IMR-90 (cell line): ENCODE results near the gene TOM1L1. TPM values are rescaled to one million over a fixed set of nuclear protein-coding genes. Genes with fewer than 3 reads are reported as not detected.

ENCODE experiments used
- ATAC-seq: fragments of 200-7000 bp; cut with Tn5 transposase; 2 replicates; pipeline ENCODE4 v1.9.1; 2020; ENCODE audit warnings: low read depth, mild to moderate bottlenecking, moderate library complexity
- BruUV-seq: library from RNA; stranded (reverse); fragments of 400-500 nt; replicated peaks from 2 replicates; lab custom pipeline; 2021; lab: Mats Ljungman, UMichigan
- CTCF ChIA-PET: fragments of 300-600 bp; formaldehyde crosslinking; extraction: SDS; loops from one replicate; lab custom pipeline; 2021; ENCODE audit warnings: antibody characterized with exemption; lab: Yijun Ruan, JAX
- POLR2A ChIA-PET: fragments of 300-600 bp; sonication (Branson Sonifier 250); formaldehyde crosslinking; loops from one replicate; lab custom pipeline; 2022; ENCODE audit warnings: antibody characterized with exemption; ENCODE audit not compliant: unreplicated experiment; lab: Charles Lee
- DNase-seq: peaks from one replicate; pipeline ENCODE4 v3.0.0; 2013
- H2AFZ ChIP-seq: replicated peaks from 2 replicates; pipeline ENCODE3; 2013; ENCODE audit warnings: low read length, mild to moderate bottlenecking; ENCODE audit not compliant: poor library complexity
- H2AK5ac ChIP-seq: 2 replicates; pipeline ENCODE4 v1.6.1; 2013; ENCODE audit warnings: low read depth, low read length, inconsistent platforms
- H2AK9ac ChIP-seq: replicated peaks from 2 replicates; pipeline ENCODE3; 2013; ENCODE audit warnings: mild to moderate bottlenecking, low read depth, low read length, moderate library complexity; ENCODE audit not compliant: poor library complexity
- H2BK120ac ChIP-seq: 2 replicates; pipeline ENCODE4 v1.6.1; 2013; ENCODE audit warnings: low read depth, low read length, inconsistent platforms
- H2BK15ac ChIP-seq: 3 replicates; pipeline ENCODE4 v1.6.1; 2013; ENCODE audit warnings: low read depth, low read length, inconsistent platforms
- H2BK20ac ChIP-seq: 2 replicates; pipeline ENCODE4 v1.6.1; 2013; ENCODE audit warnings: low read depth, mild to moderate bottlenecking, inconsistent platforms, low read length, moderate library complexity
- H2BK5ac ChIP-seq: 2 replicates; pipeline ENCODE4 v1.6.1; 2013; ENCODE audit warnings: mild to moderate bottlenecking, low read depth, low read length, inconsistent platforms; ENCODE audit not compliant: poor library complexity, severe bottlenecking
- H3K14ac ChIP-seq: replicated peaks from 2 replicates; pipeline ENCODE4 v1.6.1; 2013; ENCODE audit warnings: low read depth, low read length, inconsistent platforms
- H3K18ac ChIP-seq: 2 replicates; pipeline ENCODE4 v1.6.1; 2013; ENCODE audit warnings: low read depth, low read length, control low read depth
- H3K23ac ChIP-seq: 2 replicates; pipeline ENCODE4 v1.6.1; 2013; ENCODE audit warnings: low read depth, low read length, inconsistent platforms
- H3K27ac ChIP-seq: 2 replicates; pipeline ENCODE4 v1.5.1; 2013; ENCODE audit warnings: mild to moderate bottlenecking, control low read depth, low read length; ENCODE audit not compliant: insufficient read depth
- H3K27me3 ChIP-seq: 2 replicates; pipeline ENCODE4 v1.6.1; 2013; ENCODE audit warnings: low read length; ENCODE audit not compliant: control insufficient read depth, insufficient read depth
- H3K36me3 ChIP-seq: 2 replicates; pipeline ENCODE4 v1.6.1; 2013; ENCODE audit warnings: low read length, mixed read lengths; ENCODE audit not compliant: control insufficient read depth, insufficient read depth
- H3K4ac ChIP-seq: 2 replicates; pipeline ENCODE4 v1.6.1; 2013; ENCODE audit warnings: low read depth, low read length, inconsistent platforms
- H3K4me1 ChIP-seq: 2 replicates; pipeline ENCODE4 v1.6.1; 2013; ENCODE audit warnings: low read length, mixed read lengths; ENCODE audit not compliant: control insufficient read depth, insufficient read depth
- H3K4me2 ChIP-seq: 2 replicates; pipeline ENCODE4 v1.6.1; 2013; ENCODE audit warnings: low read depth, mild to moderate bottlenecking, control low read depth, low read length, moderate library complexity
- H3K4me3 ChIP-seq: 2 replicates; pipeline ENCODE4 v1.5.1; 2013; ENCODE audit warnings: low read depth, mild to moderate bottlenecking, control low read depth, low read length, moderate library complexity; ENCODE audit not compliant: insufficient read depth
- H3K56ac ChIP-seq: 2 replicates; pipeline ENCODE4 v1.6.1; 2013; ENCODE audit warnings: low read length, inconsistent platforms; ENCODE audit not compliant: insufficient read depth; ENCODE audit errors: extremely low read depth
- H3K79me1 ChIP-seq, 2 experiments: 2 replicates each; pipeline ENCODE4 v1.6.1; 2013; ENCODE audit warnings: low read length in 2 of 2, inconsistent platforms in 1 of 2, low read depth in 1 of 2
- H3K9ac ChIP-seq: 2 replicates; pipeline ENCODE4 v1.6.1; 2013; ENCODE audit warnings: low read depth, low read length, control low read depth
- H3K9me1 ChIP-seq: 2 replicates; pipeline ENCODE4 v1.6.1; 2013; ENCODE audit warnings: low read length, inconsistent platforms; ENCODE audit not compliant: insufficient read depth
- H3K9me3 ChIP-seq: 2 replicates; pipeline ENCODE4 v1.6.1; 2013; ENCODE audit warnings: low read length; ENCODE audit not compliant: control insufficient read depth, insufficient read depth
- H4K20me1 ChIP-seq: 2 replicates; pipeline ENCODE4 v1.6.1; 2013; ENCODE audit warnings: low read length, inconsistent platforms; ENCODE audit not compliant: insufficient read depth
- H4K5ac ChIP-seq: 2 replicates; pipeline ENCODE4 v1.6.1; 2013; ENCODE audit warnings: mild to moderate bottlenecking, low read depth, low read length, control low read depth
- H4K8ac ChIP-seq, 2 experiments: 2 replicates each; pipeline ENCODE4 v1.6.1; 2013; ENCODE audit warnings: low read depth in 2 of 2, low read length in 2 of 2, control low read depth in 1 of 2, inconsistent platforms in 1 of 2
- H4K91ac ChIP-seq: 2 replicates; pipeline ENCODE4 v1.6.1; 2013; ENCODE audit warnings: low read depth, low read length, inconsistent platforms; ENCODE audit not compliant: insufficient read depth
- CEBPB ChIP-seq: IDR thresholded peaks from 2 replicates; pipeline ENCODE4 v1.6.1; 2012; ENCODE audit warnings: low read depth, low read length, improper control_type of control experiment
- CHD1 ChIP-seq: IDR thresholded peaks from 2 replicates; pipeline ENCODE4 v1.6.1; 2012; ENCODE audit warnings: low read depth, low read length, improper control_type of control experiment
- CTCF ChIP-seq: conservative IDR thresholded peaks from 2 replicates; pipeline ENCODE4 v1.5.1; 2012; ENCODE audit warnings: mild to moderate bottlenecking, low read depth, low read length, improper control_type of control experiment
- ELK1 ChIP-seq: fragments of 150-350 bp; IDR thresholded peaks from 2 replicates; pipeline ENCODE4 v1.6.1; 2016; ENCODE audit warnings: low read depth, mild to moderate bottlenecking, low read length, moderate library complexity, borderline replicate concordance
- MAZ ChIP-seq: IDR thresholded peaks from 2 replicates; pipeline ENCODE4 v1.6.1; 2012; ENCODE audit warnings: low read depth, mild to moderate bottlenecking, low read length, improper control_type of control experiment, moderate library complexity, borderline replicate concordance
- MXI1 ChIP-seq: IDR thresholded peaks from 2 replicates; pipeline ENCODE4 v1.6.1; 2012; ENCODE audit warnings: low read depth, mild to moderate bottlenecking, low read length, moderate library complexity, borderline replicate concordance
- dilution Hi-C: fragments of 300-500 bp; cut with HindIII; formaldehyde crosslinking; loops from one replicate; pipeline ENCODE4 v1.14.3; 2018; ENCODE audit warnings: low sequenced_read_pairs; ENCODE audit not compliant: unreplicated experiment
- in situ Hi-C: fragments of 300-500 bp; cut with MboI; formaldehyde crosslinking; loops from 3 replicates; pipeline ENCODE4 v1.14.3; 2019; ENCODE audit warnings: low sequenced_read_pairs, inconsistent platforms, mixed read lengths
- intact Hi-C: fragments of 100-400 bp; cut with micrococcal nuclease; formaldehyde crosslinking; loops from 2 replicates; pipeline ENCODE4 v1.10.0; 2022
- polyA plus RNA-seq, 3 experiments: library from polyadenylated mRNA; depleted of rRNA; stranded (reverse); fragments of >200 nt; gene quantifications; 2 replicates each; pipeline ENCODE4 v1.2.3, GENCODE V29; 2012; ENCODE audit warnings: low replicate concordance in 1 of 3
- total RNA-seq: library from RNA; depleted of rRNA; stranded (reverse); fragments of >200 nt; gene quantifications from 2 replicates; pipeline ENCODE4 v1.2.3, GENCODE V29; 2012

The TOM1L1 gene
- total and polyA plus RNA-seq, 2 of the 4 experiments (the other 2 are of a cell fraction): 13.0 to 20.1 TPM

- H4K5ac ChIP-seq: no peak overlapping the region
- H3K79me1 ChIP-seq: peaks cover 6 to 12% of the 10 kb centered on the region in 2 experiments; a peak in 2 of 4 replicates
- in situ Hi-C loops: no loop called here
- dilution Hi-C loops: no loop called here
- no peak overlapping the region for H3K56ac ChIP-seq
- TF ChIP-seq MAZ (no peak), CTCF (no peak), CHD1 (no peak), MXI1 (no peak), ELK1 (no peak), CEBPB (no peak)
- no peak overlapping the region for H4K8ac ChIP-seq
- no peak overlapping the region for H2AFZ ChIP-seq
- H3K27me3 ChIP-seq: no peaks in the 10 kb centered on the region
- no peak overlapping the region for H3K27ac ChIP-seq
- H3K4me1 ChIP-seq: peaks cover 3% of the 10 kb centered on the region; the same call in 1 of the 2 replicates
- no peak overlapping the region for H2AK9ac ChIP-seq
- intact Hi-C loops: no loop called here
- no peak overlapping the region for H2BK15ac ChIP-seq
- no peak overlapping the region for H3K4ac ChIP-seq
- no peak overlapping the region for H4K91ac ChIP-seq
- H3K9me1 ChIP-seq: no peaks in the 10 kb centered on the region
- no peak overlapping the region for H3K4me3 ChIP-seq
- no peak overlapping the region for H3K9ac ChIP-seq
- no peaks in the 10 kb centered on the region for H4K20me1 ChIP-seq
- no TSS peak for BruUV-seq
- no peak overlapping the region for H3K18ac ChIP-seq
- no peak overlapping the region for H3K14ac ChIP-seq
- H3K9me3 ChIP-seq: peaks cover 5% of the 10 kb centered on the region
- H3K23ac ChIP-seq: no peak overlapping the region
- no peak overlapping the region for H2BK5ac ChIP-seq
- ChIA-PET CTCF (no interaction called here), POLR2A (no interaction called here)
- no peak overlapping the region for H2BK20ac ChIP-seq
- H2AK5ac ChIP-seq: no peak overlapping the region
- no peak overlapping the region for H3K4me2 ChIP-seq
- ATAC-seq (peak; percentile 64), DNase-seq (peak; percentile 66)
- peaks cover 2% of the 10 kb centered on the region; the same call in 1 of the 2 replicates for H3K36me3 ChIP-seq
- H2BK120ac ChIP-seq: no peak overlapping the region
Observed at GRCh38 chr17:54982399-54982798, 81.7 kb downstream of the TOM1L1 start.
